Transverse colon (tissue), 4 donors: ENCODE data around the gene OR2B6.

Source experiments
- EP300 ChIP-seq: sonication (generic); formaldehyde crosslinking; IDR thresholded peaks from one replicate; pipeline ENCODE4 v1.6.1; 2017; ENCODE audit warnings: antibody characterized with exemption, low read depth
- POLR2A ChIP-seq: fragments of 450-650 bp; IDR thresholded peaks from one replicate; pipeline ENCODE4 v1.6.1; 2016; ENCODE audit warnings: antibody characterized with exemption, mild to moderate bottlenecking, moderate library complexity
- POLR2AphosphoS5 ChIP-seq, 3 donors: sonication (generic); formaldehyde crosslinking; IDR thresholded peaks; one replicate each; pipeline ENCODE4 v1.6.1; 2016; ENCODE audit warnings: antibody characterized with exemption in 3 of 3
- TF ChIP-seq, protein P1 (sequence below), 5 experiments: fragments of 200-600 bp in 3 of 5; fragments of 450-650 bp in 2 of 5; sonication (generic) in 3 of 5; IDR thresholded peaks; 1 replicate in 2 of 5; 2 replicates in 3 of 5; pipeline ENCODE4 v1.5.1; 2016 to 2017; ENCODE audit warnings: antibody characterized with exemption in 5 of 5, inconsistent platforms in 3 of 5, mild to moderate bottlenecking in 2 of 5, moderate library complexity in 1 of 5

DNA sequence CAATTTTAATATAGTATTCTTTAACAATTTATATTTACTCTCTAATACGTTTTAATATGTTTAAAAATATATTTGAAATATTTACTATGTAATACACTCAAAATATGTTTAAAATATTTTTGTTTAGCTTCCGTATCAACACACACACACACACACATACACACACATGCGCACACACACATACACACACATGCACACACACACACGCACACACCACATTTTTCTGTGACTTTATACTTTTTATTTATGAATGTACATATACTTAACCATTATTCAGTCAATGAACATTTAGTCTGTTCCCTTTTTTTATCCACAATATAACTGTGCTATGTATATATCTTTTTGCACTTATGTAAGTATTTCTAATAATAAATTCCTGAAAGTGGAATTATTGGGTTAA, 15.7 kb downstream of the OR2B6 start:
- TF ChIP-seq, protein P1, sequence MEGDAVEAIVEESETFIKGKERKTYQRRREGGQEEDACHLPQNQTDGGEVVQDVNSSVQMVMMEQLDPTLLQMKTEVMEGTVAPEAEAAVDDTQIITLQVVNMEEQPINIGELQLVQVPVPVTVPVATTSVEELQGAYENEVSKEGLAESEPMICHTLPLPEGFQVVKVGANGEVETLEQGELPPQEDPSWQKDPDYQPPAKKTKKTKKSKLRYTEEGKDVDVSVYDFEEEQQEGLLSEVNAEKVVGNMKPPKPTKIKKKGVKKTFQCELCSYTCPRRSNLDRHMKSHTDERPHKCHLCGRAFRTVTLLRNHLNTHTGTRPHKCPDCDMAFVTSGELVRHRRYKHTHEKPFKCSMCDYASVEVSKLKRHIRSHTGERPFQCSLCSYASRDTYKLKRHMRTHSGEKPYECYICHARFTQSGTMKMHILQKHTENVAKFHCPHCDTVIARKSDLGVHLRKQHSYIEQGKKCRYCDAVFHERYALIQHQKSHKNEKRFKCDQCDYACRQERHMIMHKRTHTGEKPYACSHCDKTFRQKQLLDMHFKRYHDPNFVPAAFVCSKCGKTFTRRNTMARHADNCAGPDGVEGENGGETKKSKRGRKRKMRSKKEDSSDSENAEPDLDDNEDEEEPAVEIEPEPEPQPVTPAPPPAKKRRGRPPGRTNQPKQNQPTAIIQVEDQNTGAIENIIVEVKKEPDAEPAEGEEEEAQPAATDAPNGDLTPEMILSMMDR (IDR thresholded peaks at IDR 0.05), result no peak
- no peak for TF ChIP-seq POLR2A
- no peak for TF ChIP-seq POLR2AphosphoS5 (IDR thresholded peaks at IDR 0.05)
- TF ChIP-seq EP300, result no peak
